HL-60 (cell line): ENCODE data around the gene FSTL5.

Source experiments
- GABPA ChIP-seq: IDR thresholded peaks from 2 replicates; pipeline ENCODE4 v1.6.1; 2012; ENCODE audit warnings: low read depth
- POLR2AphosphoS5 ChIP-seq: IDR thresholded peaks from 2 replicates; pipeline ENCODE4 v1.6.1; 2012; ENCODE audit warnings: low read depth
- TF ChIP-seq, protein P1 (sequence below): IDR thresholded peaks from one replicate; pipeline ENCODE4 v1.5.1; 2011; ENCODE audit warnings: low read length, control low read depth, inconsistent platforms; ENCODE audit not compliant: insufficient read depth
- TF ChIP-seq, protein P2 (sequence below): IDR thresholded peaks from 2 replicates; pipeline ENCODE4 v1.6.1; 2012; ENCODE audit warnings: low read depth; ENCODE audit not compliant: insufficient replicate concordance

DNA sequence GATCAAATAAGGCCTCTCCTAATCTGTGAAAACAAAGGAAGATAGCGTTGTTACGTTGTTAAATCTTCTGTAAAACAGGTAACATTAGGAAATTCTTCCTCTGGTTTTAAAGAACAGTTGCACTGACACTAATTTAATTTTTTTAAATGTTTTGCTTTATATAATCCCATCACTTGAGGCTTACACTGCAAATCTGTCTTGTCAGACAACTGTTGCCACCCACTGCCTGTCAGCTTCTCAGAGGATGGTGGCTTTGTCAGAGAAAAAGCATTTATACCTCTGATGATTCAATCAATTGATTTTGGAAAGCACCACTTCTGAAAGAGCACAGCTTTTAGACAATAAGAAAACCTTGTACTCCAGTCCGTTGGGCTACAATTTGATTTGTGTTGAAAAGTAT lies 799.1 kb downstream of the FSTL5 start:
- TF ChIP-seq, protein P1, sequence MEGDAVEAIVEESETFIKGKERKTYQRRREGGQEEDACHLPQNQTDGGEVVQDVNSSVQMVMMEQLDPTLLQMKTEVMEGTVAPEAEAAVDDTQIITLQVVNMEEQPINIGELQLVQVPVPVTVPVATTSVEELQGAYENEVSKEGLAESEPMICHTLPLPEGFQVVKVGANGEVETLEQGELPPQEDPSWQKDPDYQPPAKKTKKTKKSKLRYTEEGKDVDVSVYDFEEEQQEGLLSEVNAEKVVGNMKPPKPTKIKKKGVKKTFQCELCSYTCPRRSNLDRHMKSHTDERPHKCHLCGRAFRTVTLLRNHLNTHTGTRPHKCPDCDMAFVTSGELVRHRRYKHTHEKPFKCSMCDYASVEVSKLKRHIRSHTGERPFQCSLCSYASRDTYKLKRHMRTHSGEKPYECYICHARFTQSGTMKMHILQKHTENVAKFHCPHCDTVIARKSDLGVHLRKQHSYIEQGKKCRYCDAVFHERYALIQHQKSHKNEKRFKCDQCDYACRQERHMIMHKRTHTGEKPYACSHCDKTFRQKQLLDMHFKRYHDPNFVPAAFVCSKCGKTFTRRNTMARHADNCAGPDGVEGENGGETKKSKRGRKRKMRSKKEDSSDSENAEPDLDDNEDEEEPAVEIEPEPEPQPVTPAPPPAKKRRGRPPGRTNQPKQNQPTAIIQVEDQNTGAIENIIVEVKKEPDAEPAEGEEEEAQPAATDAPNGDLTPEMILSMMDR, result no peak
- TF ChIP-seq GABPA (no peak), POLR2AphosphoS5 (no peak)
- TF ChIP-seq, protein P2, sequence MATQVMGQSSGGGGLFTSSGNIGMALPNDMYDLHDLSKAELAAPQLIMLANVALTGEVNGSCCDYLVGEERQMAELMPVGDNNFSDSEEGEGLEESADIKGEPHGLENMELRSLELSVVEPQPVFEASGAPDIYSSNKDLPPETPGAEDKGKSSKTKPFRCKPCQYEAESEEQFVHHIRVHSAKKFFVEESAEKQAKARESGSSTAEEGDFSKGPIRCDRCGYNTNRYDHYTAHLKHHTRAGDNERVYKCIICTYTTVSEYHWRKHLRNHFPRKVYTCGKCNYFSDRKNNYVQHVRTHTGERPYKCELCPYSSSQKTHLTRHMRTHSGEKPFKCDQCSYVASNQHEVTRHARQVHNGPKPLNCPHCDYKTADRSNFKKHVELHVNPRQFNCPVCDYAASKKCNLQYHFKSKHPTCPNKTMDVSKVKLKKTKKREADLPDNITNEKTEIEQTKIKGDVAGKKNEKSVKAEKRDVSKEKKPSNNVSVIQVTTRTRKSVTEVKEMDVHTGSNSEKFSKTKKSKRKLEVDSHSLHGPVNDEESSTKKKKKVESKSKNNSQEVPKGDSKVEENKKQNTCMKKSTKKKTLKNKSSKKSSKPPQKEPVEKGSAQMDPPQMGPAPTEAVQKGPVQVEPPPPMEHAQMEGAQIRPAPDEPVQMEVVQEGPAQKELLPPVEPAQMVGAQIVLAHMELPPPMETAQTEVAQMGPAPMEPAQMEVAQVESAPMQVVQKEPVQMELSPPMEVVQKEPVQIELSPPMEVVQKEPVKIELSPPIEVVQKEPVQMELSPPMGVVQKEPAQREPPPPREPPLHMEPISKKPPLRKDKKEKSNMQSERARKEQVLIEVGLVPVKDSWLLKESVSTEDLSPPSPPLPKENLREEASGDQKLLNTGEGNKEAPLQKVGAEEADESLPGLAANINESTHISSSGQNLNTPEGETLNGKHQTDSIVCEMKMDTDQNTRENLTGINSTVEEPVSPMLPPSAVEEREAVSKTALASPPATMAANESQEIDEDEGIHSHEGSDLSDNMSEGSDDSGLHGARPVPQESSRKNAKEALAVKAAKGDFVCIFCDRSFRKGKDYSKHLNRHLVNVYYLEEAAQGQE, result no peak
